ENCODE measurements around the gene DIAPH3. TPM values are rescaled to one million over a fixed set of nuclear protein-coding genes. Genes with fewer than 3 reads are reported as not detected.

DIAPH3 gene
- total RNA-seq, 5 donors from 2014 or later (not counting 1 experiment from before 2014, with no cell fraction given) = 0.14 to 0.45 (median 0.30) TPM

GRCh38 chr13:59846845-59847620 is 316.7 kb downstream of the DIAPH3 start:
- CTCF ChIA-PET = interaction anchor here in 1 of 2 donors (0.6 kb wide), 1 partner anchor 361 kb away, joined by 3 read pairs; no protein-coding TSS in a partner anchor

GRCh38 chr13:59843040-59843439 is 320.7 kb downstream of the DIAPH3 start:
- ChIA-PET CTCF (no interaction called here), POLR2A (interaction anchor here in 1 of 2 donors (0.7 kb wide), 1 partner anchor 10 kb away, joined by 3 read pairs; no protein-coding TSS in a partner anchor)
- H3K4me1 Mint-ChIP-seq = no peaks in the 10 kb centered on the region
- Histone ChIP-seq H3K9me3 (no peaks in the 10 kb centered on the region), H3K4me1 (ENCODE audit: control insufficient read depth in 1 of 2, extremely low read depth in 1 of 2, insufficient read depth in 2 of 2, low read length in 2 of 2) (no peaks in the 10 kb centered on the region), H3K27ac (ENCODE audit: low read length) (no peak overlapping the region), H3K36me3 (ENCODE audit: control insufficient read depth in 2 of 2, extremely low read depth in 1 of 2, insufficient read depth in 1 of 2, low read length in 1 of 2) (no peaks in the 10 kb centered on the region), H3K27me3 (replicated peaks in 1 of 2; ENCODE audit: control insufficient read depth in 2 of 2, extremely low read depth in 1 of 2, insufficient read depth in 2 of 2, low read length in 1 of 2) (no peaks in the 10 kb centered on the region), H3K4me3 (ENCODE audit: control insufficient read depth in 1 of 2, extremely low read depth in 1 of 2, low read length in 1 of 2) (no peak overlapping the region)
- H3K36me3 Mint-ChIP-seq = no peaks in the 10 kb centered on the region
- ATAC-seq (replicated peaks in 1 of 4) (no peak), DNase-seq (no peak)
- no peak overlapping the region for H3K27ac Mint-ChIP-seq
- WGBS (ENCODE audit: insufficient coverage) = 92% methylated on average over 3 of the region's 3 CpGs
- no peaks in the 10 kb centered on the region for H3K9me3 Mint-ChIP-seq
- H3K4me3 Mint-ChIP-seq = no peak overlapping the region
- no peaks in the 10 kb centered on the region for H3K27me3 Mint-ChIP-seq

More at GRCh38 chr13:59846845-59847620, 316.7 kb downstream of the DIAPH3 start:
- Histone ChIP-seq H3K4me3 (ENCODE audit: control insufficient read depth in 1 of 2, extremely low read depth in 1 of 2, low read length in 1 of 2) (no peak overlapping the region), H3K36me3 (ENCODE audit: control insufficient read depth in 2 of 2, extremely low read depth in 1 of 2, insufficient read depth in 1 of 2, low read length in 1 of 2) (no peaks in the 10 kb centered on the region), H3K9me3 (no peaks in the 10 kb centered on the region), H3K4me1 (ENCODE audit: control insufficient read depth in 1 of 2, extremely low read depth in 1 of 2, insufficient read depth in 2 of 2, low read length in 2 of 2) (no peaks in the 10 kb centered on the region), H3K27me3 (replicated peaks in 1 of 2; ENCODE audit: control insufficient read depth in 2 of 2, extremely low read depth in 1 of 2, insufficient read depth in 2 of 2, low read length in 1 of 2) (no peaks in the 10 kb centered on the region), H3K27ac (ENCODE audit: low read length) (no peak overlapping the region)
- Mint-ChIP-seq H3K36me3 (no peaks in the 10 kb centered on the region), H3K27ac (no peak overlapping the region), H3K9me3 (no peaks in the 10 kb centered on the region), H3K4me1 (no peaks in the 10 kb centered on the region), H3K27me3 (no peaks in the 10 kb centered on the region), H3K4me3 (no peak overlapping the region)
- 100% methylated on average over 1 of the region's 2 CpGs for WGBS (ENCODE audit: insufficient coverage)
- ATAC-seq (replicated peaks in 1 of 4) (no peak), DNase-seq (no peak)
- POLR2A ChIA-PET = no interaction called here

- no peak overlapping the region for H3K4me3 Mint-ChIP-seq
- H3K27me3 ChIP-seq (replicated peaks in 1 of 2; ENCODE audit: control insufficient read depth in 2 of 2, extremely low read depth in 1 of 2, insufficient read depth in 2 of 2, low read length in 1 of 2) = no peaks in the 10 kb centered on the region
- no peak overlapping the region for H3K27ac ChIP-seq (ENCODE audit: low read length)
- H3K27me3 Mint-ChIP-seq = no peaks in the 10 kb centered on the region
- DNase-seq (no peak), ATAC-seq (replicated peaks in 1 of 4) (no peak)
- ChIA-PET POLR2A (no interaction called here), CTCF (no interaction called here)
- WGBS (ENCODE audit: insufficient coverage) = 100% methylated on average over 1 of the region's 4 CpGs
- H3K4me1 ChIP-seq (ENCODE audit: control insufficient read depth in 1 of 2, extremely low read depth in 1 of 2, insufficient read depth in 2 of 2, low read length in 2 of 2) = no peaks in the 10 kb centered on the region
- H3K9me3 Mint-ChIP-seq = no peaks in the 10 kb centered on the region
- no peaks in the 10 kb centered on the region for H3K9me3 ChIP-seq
- H3K36me3 Mint-ChIP-seq = no peaks in the 10 kb centered on the region
- no peak overlapping the region for H3K4me3 ChIP-seq (ENCODE audit: control insufficient read depth in 1 of 2, extremely low read depth in 1 of 2, low read length in 1 of 2)
- no peaks in the 10 kb centered on the region for H3K4me1 Mint-ChIP-seq
- no peaks in the 10 kb centered on the region for H3K36me3 ChIP-seq (ENCODE audit: control insufficient read depth in 2 of 2, extremely low read depth in 1 of 2, insufficient read depth in 1 of 2, low read length in 1 of 2)
- no peak overlapping the region for H3K27ac Mint-ChIP-seq
Measured at GRCh38 chr13:59842507-59842906, 321.2 kb downstream of the DIAPH3 start.

- H3K9me3 ChIP-seq = no peaks in the 10 kb centered on the region
- no CpG with 5 or more reads among the region's 2 CpGs for WGBS (ENCODE audit: insufficient coverage)
- ChIA-PET POLR2A (no interaction called here), CTCF (no interaction called here)
- H3K4me1 ChIP-seq (ENCODE audit: control insufficient read depth in 1 of 2, extremely low read depth in 1 of 2, insufficient read depth in 2 of 2, low read length in 2 of 2) = no peaks in the 10 kb centered on the region
- H3K27me3 ChIP-seq (replicated peaks in 1 of 2; ENCODE audit: control insufficient read depth in 2 of 2, extremely low read depth in 1 of 2, insufficient read depth in 2 of 2, low read length in 1 of 2) = no peaks in the 10 kb centered on the region
- DNase-seq = no peak
- no peaks in the 10 kb centered on the region for H3K9me3 Mint-ChIP-seq
- no peaks in the 10 kb centered on the region for H3K36me3 Mint-ChIP-seq
- H3K4me1 Mint-ChIP-seq = no peaks in the 10 kb centered on the region
- no peak overlapping the region for H3K4me3 Mint-ChIP-seq
- H3K4me3 ChIP-seq (ENCODE audit: control insufficient read depth in 1 of 2, extremely low read depth in 1 of 2, low read length in 1 of 2) = no peak overlapping the region
- no peak overlapping the region for H3K27ac ChIP-seq (ENCODE audit: low read length)
- no peak overlapping the region for H3K27ac Mint-ChIP-seq
- no peak for ATAC-seq (replicated peaks in 1 of 4)
- H3K27me3 Mint-ChIP-seq = no peaks in the 10 kb centered on the region
- H3K36me3 ChIP-seq (ENCODE audit: control insufficient read depth in 2 of 2, extremely low read depth in 1 of 2, insufficient read depth in 1 of 2, low read length in 1 of 2) = no peaks in the 10 kb centered on the region
Measured at GRCh38 chr13:59839186-59839585, 324.5 kb downstream of the DIAPH3 start.

- no CpG with 5 or more reads among the region's 3 CpGs for WGBS (ENCODE audit: insufficient coverage)
- CTCF ChIA-PET = no interaction called here
Measured at GRCh38 chr13:59837101-59837500, 326.6 kb downstream of the DIAPH3 start.

GRCh38 chr13:59835569-59835968 is 328.2 kb downstream of the DIAPH3 start:
- no peak for ATAC-seq (replicated peaks in 1 of 4)
- Histone ChIP-seq H3K4me3 (ENCODE audit: control insufficient read depth in 1 of 2, extremely low read depth in 1 of 2, low read length in 1 of 2) (no peak overlapping the region), H3K36me3 (ENCODE audit: control insufficient read depth in 2 of 2, extremely low read depth in 1 of 2, insufficient read depth in 1 of 2, low read length in 1 of 2) (no peaks in the 10 kb centered on the region), H3K9me3 (no peaks in the 10 kb centered on the region), H3K27me3 (replicated peaks in 1 of 2; ENCODE audit: control insufficient read depth in 2 of 2, extremely low read depth in 1 of 2, insufficient read depth in 2 of 2, low read length in 1 of 2) (no peaks in the 10 kb centered on the region), H3K27ac (ENCODE audit: low read length) (no peak overlapping the region), H3K4me1 (ENCODE audit: control insufficient read depth in 1 of 2, extremely low read depth in 1 of 2, insufficient read depth in 2 of 2, low read length in 2 of 2) (no peaks in the 10 kb centered on the region)
- no peak for DNase-seq
- Mint-ChIP-seq H3K4me1 (no peaks in the 10 kb centered on the region), H3K4me3 (no peak overlapping the region), H3K27me3 (no peaks in the 10 kb centered on the region), H3K9me3 (no peaks in the 10 kb centered on the region), H3K36me3 (no peaks in the 10 kb centered on the region), H3K27ac (no peak overlapping the region)
- ChIA-PET CTCF (no interaction called here), POLR2A (no interaction called here)
- no CpG with 5 or more reads among the region's 2 CpGs for WGBS (ENCODE audit: insufficient coverage)

More at GRCh38 chr13:59837101-59837500, 326.6 kb downstream of the DIAPH3 start:
- Mint-ChIP-seq H3K4me3 (no peak overlapping the region), H3K4me1 (no peaks in the 10 kb centered on the region), H3K27ac (no peak overlapping the region), H3K9me3 (no peaks in the 10 kb centered on the region), H3K27me3 (no peaks in the 10 kb centered on the region), H3K36me3 (no peaks in the 10 kb centered on the region)
- ATAC-seq (replicated peaks in 1 of 4) = no peak
- H3K27me3 ChIP-seq (replicated peaks in 1 of 2; ENCODE audit: control insufficient read depth in 2 of 2, extremely low read depth in 1 of 2, insufficient read depth in 2 of 2, low read length in 1 of 2) = no peaks in the 10 kb centered on the region
- POLR2A ChIA-PET = no interaction called here
- H3K9me3 ChIP-seq = no peaks in the 10 kb centered on the region
- DNase-seq = no peak
- no peak overlapping the region for H3K4me3 ChIP-seq (ENCODE audit: control insufficient read depth in 1 of 2, extremely low read depth in 1 of 2, low read length in 1 of 2)
- no peak overlapping the region for H3K27ac ChIP-seq (ENCODE audit: low read length)
- H3K4me1 ChIP-seq (ENCODE audit: control insufficient read depth in 1 of 2, extremely low read depth in 1 of 2, insufficient read depth in 2 of 2, low read length in 2 of 2) = no peaks in the 10 kb centered on the region
- H3K36me3 ChIP-seq (ENCODE audit: control insufficient read depth in 2 of 2, extremely low read depth in 1 of 2, insufficient read depth in 1 of 2, low read length in 1 of 2) = no peaks in the 10 kb centered on the region
